Right atrium auricular region (tissue), 2 donors: ENCODE results near the gene MGMT. TPM values are rescaled to one million over a fixed set of nuclear protein-coding genes. Genes with fewer than 3 reads are reported as not detected.

Experiments
- DNase-seq: peaks from one replicate; pipeline ENCODE4 v3.0.0-alpha.2; 2019; ENCODE audit warnings: low spot score
- H3K27ac ChIP-seq, 2 donors: fragments of 200-600 bp; sonication (generic); 1 replicate in 1 of 2; 2 replicates in 1 of 2; pipeline ENCODE4 v1.5.1; 2016 to 2019
- H3K27me3 ChIP-seq, 2 donors: fragments of 200-600 bp; sonication (generic); one replicate each; pipeline versions ENCODE4 v1.5.1 to v1.6.0; 2017 to 2019
- H3K36me3 ChIP-seq: fragments of 200-600 bp; sonication (generic); one replicate; pipeline ENCODE4 v1.5.1; 2016
- H3K4me1 ChIP-seq, 2 donors: fragments of 200-600 bp; sonication (generic); one replicate each; pipeline versions ENCODE4 v1.5.1 to v1.6.0; 2017 to 2019
- H3K4me3 ChIP-seq, 2 donors: fragments of 200-600 bp; sonication (generic); 1 replicate in 1 of 2; 2 replicates in 1 of 2; pipeline ENCODE4 v1.5.1; 2017 to 2019; ENCODE audit warnings: mild to moderate bottlenecking in 1 of 2, moderate library complexity in 1 of 2
- H3K9me3 ChIP-seq, 2 donors: fragments of 200-600 bp; sonication (generic); one replicate each; pipeline ENCODE4 v1.5.1; 2019
- CTCF ChIP-seq, 2 donors: fragments of 200-600 bp; sonication (generic); IDR thresholded peaks; one replicate each; pipeline ENCODE4 v1.5.1; 2019; ENCODE audit warnings: antibody characterized with exemption in 2 of 2
- total RNA-seq, 2 donors: library from RNA; depleted of rRNA; stranded (reverse); fragments of >200 nt; gene quantifications; one replicate each; pipeline ENCODE4 v1.1.0, GENCODE V29; 2016

MGMT gene
- total RNA-seq, 2 donors from 2014 or later, result 18.2 to 19.2 TPM

DNA sequence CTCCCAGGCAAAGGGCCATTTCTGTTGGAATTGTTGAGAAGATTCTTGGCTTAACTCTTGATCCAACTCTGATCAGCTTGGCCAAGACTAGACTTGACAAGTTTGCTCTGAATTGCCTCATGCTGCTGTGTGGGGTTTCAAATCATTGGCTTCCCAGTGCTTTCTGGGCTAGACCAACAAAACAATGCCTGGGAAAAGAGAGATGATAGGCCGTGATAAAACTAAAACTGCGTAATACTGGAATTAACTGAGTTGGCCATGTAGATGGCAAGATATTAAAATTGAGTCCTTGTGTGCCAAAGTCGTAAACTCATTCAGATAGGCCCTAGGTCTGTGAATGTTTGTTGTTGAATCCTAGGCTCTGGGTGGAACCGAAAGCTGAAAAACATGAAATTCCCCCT, 222.6 kb downstream of the MGMT start:
- Histone ChIP-seq H3K4me1 (peaks cover 0 to 22% of the 10 kb centered on the region in 2 donors), H3K9me3 (no peaks in the 10 kb centered on the region), H3K27ac (peak overlapping the region in 1 of 2 donors; percentile 31), H3K36me3 (no peaks in the 10 kb centered on the region), H3K27me3 (no peaks in the 10 kb centered on the region), H3K4me3 (no peak overlapping the region)
- TF ChIP-seq CTCF (IDR thresholded peaks at IDR 0.05), result no peak
- peak; percentile 60 for DNase-seq

- no peak overlapping the region for H3K4me3 ChIP-seq
- H3K4me1 ChIP-seq, result peaks cover 0 to 27% of the 10 kb centered on the region in 2 donors
- TF ChIP-seq CTCF (IDR thresholded peaks at IDR 0.05), result no peak
- H3K36me3 ChIP-seq, result no peaks in the 10 kb centered on the region
- H3K27me3 ChIP-seq, result no peaks in the 10 kb centered on the region
- no peak for DNase-seq
- H3K27ac ChIP-seq, result peak overlapping the region in 1 of 2 donors; percentile 31
- H3K9me3 ChIP-seq, result no peaks in the 10 kb centered on the region
Measured at GRCh38 chr10:129690248-129691070, 223.4 kb downstream of the MGMT start.

- no peak overlapping the region for H3K4me3 ChIP-seq
- H3K9me3 ChIP-seq, result no peaks in the 10 kb centered on the region
- DNase-seq, result no peak
- H3K27ac ChIP-seq, result no peak overlapping the region
- no peaks in the 10 kb centered on the region for H3K27me3 ChIP-seq
- TF ChIP-seq CTCF (IDR thresholded peaks at IDR 0.05), result no peak
- no peaks in the 10 kb centered on the region for H3K36me3 ChIP-seq
- peaks cover 0 to 32% of the 10 kb centered on the region in 2 donors for H3K4me1 ChIP-seq
Measured at GRCh38 chr10:129692695-129693094, 225.7 kb downstream of the MGMT start.

DNA sequence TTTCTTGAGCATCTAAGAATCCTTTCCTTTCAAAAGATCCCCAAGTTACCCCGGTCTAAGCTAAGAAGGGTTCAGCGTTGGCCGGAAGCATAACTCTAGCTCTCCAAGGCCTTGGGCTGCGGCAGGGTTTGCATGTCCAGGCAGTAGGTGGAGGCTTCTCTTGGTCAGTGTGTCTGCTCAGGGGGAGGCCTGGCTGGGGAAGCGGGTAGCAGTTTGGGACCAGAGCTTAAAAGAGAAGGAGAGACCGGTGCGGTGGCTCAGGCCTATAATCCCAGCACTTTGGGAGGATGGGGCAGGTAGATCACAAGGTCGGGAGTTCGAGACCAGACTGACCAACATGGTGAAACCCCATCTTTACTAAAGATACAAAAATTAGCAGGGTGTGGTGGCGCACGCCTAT, 226.3 kb downstream of the MGMT start:
- Histone ChIP-seq H3K9me3 (no peaks in the 10 kb centered on the region), H3K27ac (no peak overlapping the region), H3K36me3 (no peaks in the 10 kb centered on the region), H3K4me1 (peaks cover 0 to 32% of the 10 kb centered on the region in 2 donors), H3K4me3 (no peak overlapping the region), H3K27me3 (no peaks in the 10 kb centered on the region)
- no peak for DNase-seq
- no peak for TF ChIP-seq CTCF (IDR thresholded peaks at IDR 0.05)

DNA sequence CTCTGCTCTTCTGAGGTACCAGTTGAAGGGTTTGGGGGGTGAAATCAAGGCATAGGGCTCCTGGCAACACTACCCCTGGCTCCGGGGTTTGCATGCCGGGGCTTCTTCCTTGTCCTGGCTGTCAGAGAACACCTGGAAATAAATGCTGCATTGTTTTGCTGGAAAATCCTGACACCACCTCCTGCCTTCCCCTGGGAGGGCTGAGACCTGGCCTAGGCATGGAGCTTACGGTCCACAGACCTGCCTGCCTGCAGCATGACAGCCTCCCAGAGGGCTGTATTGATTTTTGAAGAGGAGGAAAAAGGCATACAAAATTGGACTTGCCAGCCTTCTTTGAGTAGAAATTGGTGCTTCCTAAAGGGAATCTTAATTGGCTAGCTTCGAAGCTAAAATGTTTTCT, 227.1 kb downstream of the MGMT start:
- Histone ChIP-seq H3K27ac (no peak overlapping the region), H3K4me1 (peaks cover 0 to 32% of the 10 kb centered on the region in 2 donors), H3K4me3 (no peak overlapping the region), H3K27me3 (no peaks in the 10 kb centered on the region), H3K36me3 (no peaks in the 10 kb centered on the region), H3K9me3 (no peaks in the 10 kb centered on the region)
- no peak for TF ChIP-seq CTCF (IDR thresholded peaks at IDR 0.05)
- DNase-seq, result no peak
